GM18517 (cell line): ENCODE measurements around the gene PPP1R2B.
"Not testable (repeated sequence)": the region's sequence is repeated elsewhere in the genome, so short reads cannot be mapped to it uniquely, and the experiment has no call there.

Source experiments
- ATAC-seq: cut with Tn5 transposase; IDR thresholded peaks from one replicate; pipeline ENCODE4 v1.9.1; 2021; ENCODE audit warnings: mild to moderate bottlenecking, moderate library complexity; ENCODE audit not compliant: unreplicated experiment

Gene PPP1R2B

DNA sequence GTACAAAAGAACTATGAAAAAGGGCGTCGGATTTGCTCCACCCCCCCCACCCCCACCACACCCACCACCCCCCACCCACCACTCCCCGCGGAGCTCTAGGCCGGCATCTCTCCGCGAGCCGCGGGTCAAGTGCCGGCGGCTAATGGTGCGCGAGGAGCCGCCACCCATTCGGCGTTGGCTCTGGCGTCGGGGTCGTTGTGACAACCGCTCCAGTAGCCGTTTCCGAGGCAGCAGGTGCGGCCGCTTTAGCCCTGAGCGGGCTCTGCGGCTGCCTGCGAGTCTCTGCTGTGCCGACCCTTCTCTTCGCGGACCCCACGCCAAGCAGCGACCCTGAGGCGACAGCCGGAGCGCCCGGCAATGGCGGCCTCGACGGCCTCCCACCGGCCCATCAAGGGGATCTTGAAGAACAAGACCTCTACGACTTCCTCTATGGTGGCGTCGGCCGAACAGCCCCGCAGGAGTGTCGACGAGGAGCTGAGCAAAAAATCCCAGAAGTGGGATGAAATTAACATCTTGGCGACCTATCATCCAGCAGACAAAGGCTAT is at the start of gene PPP1R2B:
TSS of gene PPP1R2B (plus strand) at position 90 of the 546 bp plus-strand sequence. CDS start at position 358, 268 bp downstream.
- no peak for ATAC-seq

- no peak for ATAC-seq
Observed at GRCh38 chr5:156800929-156801328, 49.2 kb upstream of the PPP1R2B start.

- no peak for ATAC-seq
Observed at GRCh38 chr5:156802501-156802900, 47.6 kb upstream of the PPP1R2B start.

GRCh38 chr5:156803404-156803803 is 46.7 kb upstream of the PPP1R2B start:
- ATAC-seq: no peak

DNA sequence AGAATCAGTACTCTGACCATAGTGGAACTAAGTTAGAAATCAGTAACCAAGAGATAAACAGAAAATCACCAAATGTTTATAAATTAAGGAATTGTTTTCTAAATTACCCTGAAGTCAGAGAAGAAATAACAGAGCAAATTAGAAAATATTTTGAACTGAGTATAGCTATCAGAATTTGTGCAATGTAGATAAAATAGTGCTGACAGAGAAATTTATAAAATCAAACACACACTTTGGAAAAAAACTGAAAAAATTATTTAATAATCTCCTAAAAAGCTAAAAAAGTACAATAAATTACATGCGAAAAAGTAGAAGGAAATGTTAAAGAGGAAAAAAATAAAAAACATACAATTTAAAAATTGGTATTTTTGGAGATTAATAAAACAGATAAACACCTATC is 37.1 kb upstream of the PPP1R2B start:
- no peak for ATAC-seq

GRCh38 chr5:156815988-156816599 is 34.0 kb upstream of the PPP1R2B start:
- peak; percentile 66 for ATAC-seq

GRCh38 chr5:156819537-156819936 is 30.6 kb upstream of the PPP1R2B start:
- ATAC-seq: no peak

DNA sequence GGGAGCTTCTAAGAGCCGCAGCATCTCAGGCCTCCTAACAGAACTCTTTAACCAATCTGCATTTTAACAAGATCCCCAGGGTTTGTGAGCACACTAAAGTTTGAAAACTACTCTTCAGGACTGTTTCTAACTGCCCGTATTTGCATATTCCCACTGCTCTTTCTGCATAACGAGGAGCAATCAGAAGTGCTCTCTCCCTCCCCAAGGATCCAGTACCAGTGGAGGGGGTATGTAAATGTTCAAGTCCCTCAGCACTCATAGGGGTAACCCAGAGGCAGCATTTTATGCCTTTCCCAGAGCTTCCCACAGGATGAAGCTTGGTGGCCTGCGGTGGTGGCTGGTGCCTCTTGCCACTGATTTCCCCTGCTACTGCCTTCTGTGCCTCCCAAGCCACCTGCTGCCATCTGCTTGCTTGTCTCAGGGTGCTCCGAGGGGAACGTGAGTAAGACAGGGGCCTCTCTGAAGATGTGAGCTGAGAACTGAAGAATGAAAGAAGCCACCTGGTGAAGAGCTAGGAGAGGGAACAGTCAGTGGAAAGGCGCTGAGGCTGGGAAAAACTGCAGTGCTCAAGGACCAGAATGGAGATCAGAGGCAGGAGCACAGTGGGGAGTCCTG is 30.0 kb upstream of the PPP1R2B start:
- no peak for ATAC-seq

GRCh38 chr5:156824241-156824640 is 25.9 kb upstream of the PPP1R2B start:
- no peak for ATAC-seq

GRCh38 chr5:156824800-156825199 is 25.3 kb upstream of the PPP1R2B start:
- no peak for ATAC-seq

DNA sequence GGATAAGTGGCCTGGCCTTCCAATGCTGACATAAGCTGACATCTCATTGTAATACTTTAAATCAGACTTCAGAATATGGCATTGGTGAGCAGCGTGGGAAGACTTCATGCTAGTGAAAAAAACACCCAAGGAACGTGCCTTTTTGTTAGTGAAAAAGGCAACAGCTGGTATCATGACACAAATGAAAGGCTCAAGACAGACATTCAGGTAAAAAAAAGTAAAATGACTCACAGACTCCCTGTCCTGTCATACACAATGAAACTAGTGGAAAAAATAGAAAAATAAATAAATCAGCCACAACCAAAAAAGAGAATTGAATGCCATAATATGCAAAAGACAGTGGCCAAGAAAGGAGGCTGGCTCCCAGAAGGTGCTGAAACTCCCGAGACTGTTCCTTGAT is 24.4 kb upstream of the PPP1R2B start:
- ATAC-seq: peak; percentile 40

GRCh38 chr5:156826150-156826549 is 23.9 kb upstream of the PPP1R2B start:
- ATAC-seq: peak; percentile 67

DNA sequence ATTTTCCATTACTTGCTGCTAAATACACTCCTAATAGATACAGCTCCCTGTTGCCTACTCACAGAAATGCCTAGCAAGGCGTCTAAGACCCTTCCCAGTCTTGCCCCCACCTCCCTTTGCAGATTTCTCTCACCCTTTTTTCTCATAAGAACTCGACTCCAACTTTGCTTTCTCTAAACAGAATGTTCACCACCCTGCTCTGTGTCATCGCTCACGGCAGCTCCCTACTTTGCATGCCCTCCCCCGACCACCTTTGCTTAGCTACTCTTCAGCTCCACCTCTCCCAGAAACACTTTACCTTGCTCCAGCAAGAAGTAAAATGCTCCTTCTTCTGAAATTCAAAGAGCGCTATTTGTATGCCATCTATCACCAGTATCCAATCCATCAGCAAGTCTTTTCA is 15.2 kb upstream of the PPP1R2B start:
- no peak for ATAC-seq

DNA sequence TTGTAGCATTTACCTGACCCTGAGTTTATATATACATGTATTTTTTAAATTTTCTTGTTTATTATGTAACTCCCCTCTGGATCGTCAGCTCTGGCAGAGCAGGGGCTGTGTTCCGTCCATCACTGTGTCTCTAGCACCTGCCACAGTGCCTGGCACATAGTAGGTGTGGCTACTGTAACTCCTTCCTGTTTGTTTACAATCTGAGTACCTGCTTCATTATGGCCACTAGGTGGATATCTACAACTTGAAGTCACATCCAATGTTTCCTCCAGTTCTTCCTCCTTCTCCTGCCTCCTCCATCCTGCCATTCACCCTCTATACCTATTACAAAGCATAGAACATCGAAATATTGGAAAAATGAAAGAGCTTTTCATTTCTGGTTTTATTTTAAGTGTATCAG is 14.2 kb upstream of the PPP1R2B start:
- no peak for ATAC-seq

DNA sequence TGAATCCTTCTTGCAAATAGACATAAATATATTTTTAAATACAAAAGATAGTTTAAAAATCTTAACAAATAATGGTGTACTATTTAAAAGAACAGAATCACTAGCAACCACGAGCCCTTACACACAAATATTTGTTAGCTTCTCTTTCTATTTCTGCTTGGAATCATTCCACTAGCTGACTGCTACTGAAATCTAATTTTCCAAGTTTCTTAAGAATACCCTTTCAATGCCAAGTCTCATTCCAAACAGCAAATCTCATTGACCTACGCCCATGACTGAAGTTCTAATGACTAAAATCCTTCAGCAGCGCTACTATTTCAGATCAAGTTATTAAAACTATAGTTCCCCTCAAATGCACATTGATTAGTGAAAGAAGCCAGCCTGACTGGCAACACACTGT is 13.2 kb upstream of the PPP1R2B start:
- no peak for ATAC-seq

DNA sequence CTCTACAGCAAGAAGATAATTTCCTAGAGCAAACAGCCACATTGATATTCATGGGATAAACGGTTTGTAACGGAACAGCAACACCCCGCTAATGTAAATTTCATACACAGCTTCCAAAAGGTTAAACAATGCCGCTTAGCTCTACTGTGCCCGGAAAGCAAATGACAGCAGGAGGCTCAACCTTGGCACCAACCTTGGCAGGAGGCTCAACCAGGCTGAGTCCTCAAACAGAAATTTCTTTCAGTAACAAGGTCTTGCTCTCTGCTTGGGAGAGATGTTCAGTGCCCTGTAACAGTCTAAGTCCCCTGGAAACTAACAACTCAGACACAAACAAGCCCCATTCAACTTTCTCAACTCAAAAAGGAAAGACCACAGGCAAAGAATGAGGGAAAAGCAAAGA is 11.1 kb upstream of the PPP1R2B start:
- no peak for ATAC-seq

DNA sequence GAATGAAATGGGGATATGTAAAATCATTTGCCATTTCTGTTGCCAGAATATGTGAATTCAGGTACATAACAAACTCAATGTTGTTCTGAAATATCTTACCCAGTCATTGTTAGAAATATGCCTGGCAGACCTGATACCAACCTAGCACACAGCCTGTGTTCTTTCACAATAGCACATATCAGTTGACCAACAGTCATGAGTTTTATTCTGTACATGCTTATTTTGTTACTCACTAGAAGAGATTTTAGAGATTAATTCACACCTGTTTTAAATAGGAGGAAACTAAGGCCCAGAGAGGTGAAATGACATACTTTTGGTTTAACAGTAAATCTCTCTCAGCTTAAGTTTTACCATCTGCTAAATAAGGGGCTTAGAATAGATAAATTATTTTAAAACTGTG is 8.4 kb upstream of the PPP1R2B start:
- no peak for ATAC-seq

DNA sequence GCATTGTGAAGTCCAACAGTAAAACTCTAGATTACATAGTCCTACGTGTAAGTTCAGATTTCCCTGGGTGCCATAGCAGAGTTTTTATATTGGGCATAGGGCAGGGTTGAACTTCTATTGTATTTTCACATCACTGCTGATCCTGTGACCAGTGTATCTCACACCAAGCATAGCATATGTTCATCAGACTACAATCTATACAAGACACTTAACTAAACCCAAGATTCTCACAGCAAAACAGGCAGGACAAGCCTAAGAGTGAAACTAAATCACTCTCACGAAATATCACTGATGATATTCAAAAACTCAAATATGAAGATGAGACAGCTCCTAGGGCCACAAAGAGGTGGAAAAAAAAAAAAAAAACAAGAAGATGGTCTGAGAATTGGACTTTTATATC is 3.2 kb upstream of the PPP1R2B start:
- no peak for ATAC-seq

DNA sequence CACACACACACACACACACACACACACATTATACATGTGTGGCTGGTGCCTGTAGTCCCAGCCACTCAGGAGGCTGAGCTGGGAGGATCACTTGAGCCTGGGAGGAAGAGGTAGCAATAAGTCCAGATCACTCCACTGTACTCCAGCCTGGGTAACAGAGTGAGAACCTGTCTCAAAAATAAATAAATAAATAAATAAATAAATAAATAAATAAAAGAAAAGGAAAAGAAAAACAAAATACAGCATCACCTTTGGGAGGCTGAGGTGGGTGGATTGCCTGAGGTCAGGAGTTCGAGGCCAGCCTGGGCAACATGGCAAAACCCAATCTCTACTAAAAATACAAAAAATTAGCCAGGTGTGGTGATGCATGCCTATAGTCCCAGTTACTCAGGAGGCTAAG is 1.6 kb upstream of the PPP1R2B start:
- ATAC-seq: not testable (repeated sequence)

- ATAC-seq: no peak
Observed at GRCh38 chr5:156851880-156852279, 1.8 kb downstream of the PPP1R2B start.

DNA sequence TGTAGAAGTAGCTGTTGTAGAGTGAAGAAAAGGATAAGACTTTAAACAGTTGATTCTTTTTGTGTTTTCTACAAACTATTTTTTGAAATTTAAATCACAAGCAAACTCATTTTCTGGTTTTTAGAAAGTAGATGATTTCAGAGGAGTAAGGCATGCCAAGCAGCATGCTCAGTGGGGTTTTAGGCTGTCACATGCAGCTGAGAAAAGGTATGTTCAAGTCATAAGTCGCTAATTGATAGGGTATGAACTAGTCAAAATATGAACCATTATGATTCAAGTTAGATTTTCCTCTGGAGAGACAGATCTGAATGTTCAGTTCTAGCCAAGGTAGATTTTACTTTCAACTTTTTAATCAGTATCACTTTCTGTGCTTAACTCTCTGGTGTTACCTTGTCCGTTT is 3.0 kb downstream of the PPP1R2B start:
- not testable (repeated sequence) for ATAC-seq

DNA sequence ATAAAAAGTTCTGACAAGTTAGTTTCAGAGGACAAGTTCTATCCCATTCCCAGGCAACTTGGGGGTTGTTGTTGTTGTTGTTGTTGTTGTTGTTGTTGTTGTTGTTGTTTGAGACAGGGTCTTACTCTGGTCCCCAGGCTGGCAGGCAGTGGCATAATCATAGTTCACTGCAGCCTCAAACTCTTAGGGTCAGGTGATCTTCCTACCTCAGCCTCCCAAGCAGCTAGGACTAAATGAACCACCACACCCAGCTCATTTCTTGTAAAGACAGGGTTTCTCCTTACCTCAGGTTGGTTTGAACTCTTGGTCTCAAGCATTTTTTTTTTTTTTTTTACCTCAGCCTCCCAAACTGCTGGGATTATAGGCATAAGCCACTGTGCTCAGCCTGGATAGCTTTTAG is 15.3 kb downstream of the PPP1R2B start:
- ATAC-seq: no peak

GRCh38 chr5:156870498-156870839 is 20.4 kb downstream of the PPP1R2B start:
- no peak for ATAC-seq
